Activated naive CD4-positive, alpha-beta T cell treated with anti-CD3 and anti-CD28 coated beads, Interleukin-2, amount 10 ng/mL, durations not matched to agents 7 days and 5 days (primary cell): ENCODE measurements around the gene KLK14.

Experiments
- CTCF ChIA-PET: fragments of 350-600 bp; sonication (Branson Sonifier 250); formaldehyde crosslinking; loops from one replicate; lab custom pipeline; 2021; ENCODE audit warnings: antibody characterized with exemption; lab: Charles Lee
- DNase-seq: peaks from one replicate; pipeline ENCODE4 v3.0.0-alpha.2; 2020
- H3K27ac Mint-ChIP-seq: one replicate; pipeline ENCODE4 v1.8.0; 2021; ENCODE audit warnings: mild to moderate bottlenecking, moderate library complexity, mixed read lengths
- H3K27me3 Mint-ChIP-seq: one replicate; pipeline ENCODE4 v1.8.0; 2021; ENCODE audit warnings: mild to moderate bottlenecking, mixed read lengths
- H3K36me3 Mint-ChIP-seq: one replicate; pipeline ENCODE4 v1.8.0; 2021; ENCODE audit warnings: mixed read lengths
- H3K4me1 Mint-ChIP-seq: one replicate; pipeline ENCODE4 v1.8.0; 2021; ENCODE audit warnings: mixed read lengths
- H3K4me3 Mint-ChIP-seq: one replicate; pipeline ENCODE4 v1.8.0; 2021; ENCODE audit warnings: mild to moderate bottlenecking, moderate library complexity, mixed read lengths
- H3K9me3 Mint-ChIP-seq: one replicate; pipeline ENCODE4 v1.8.0; 2021; ENCODE audit warnings: mixed read lengths

KLK14 gene

GRCh38 chr19:51120160-51120559 is 37.5 kb upstream of the KLK14 start:
- peaks cover 11% of the 10 kb centered on the region for H3K36me3 Mint-ChIP-seq
- no peak for DNase-seq
- H3K27ac Mint-ChIP-seq = no peak overlapping the region
- no peak overlapping the region for H3K4me3 Mint-ChIP-seq
- CTCF ChIA-PET = no interaction called here
- no peaks in the 10 kb centered on the region for H3K27me3 Mint-ChIP-seq
- no peaks in the 10 kb centered on the region for H3K9me3 Mint-ChIP-seq
- peaks cover 82% of the 10 kb centered on the region for H3K4me1 Mint-ChIP-seq

- CTCF ChIA-PET = no interaction called here
- Mint-ChIP-seq H3K4me1 (peaks cover 82% of the 10 kb centered on the region), H3K27me3 (no peaks in the 10 kb centered on the region), H3K36me3 (peaks cover 11% of the 10 kb centered on the region), H3K4me3 (no peak overlapping the region), H3K9me3 (no peaks in the 10 kb centered on the region), H3K27ac (no peak overlapping the region)
- DNase-seq = no peak
These were observed 36.9 kb upstream of the KLK14 start for GRCh38 chr19:51119611-51120010.

GRCh38 chr19:51119101-51119500 is 36.4 kb upstream of the KLK14 start:
- no peaks in the 10 kb centered on the region for H3K27me3 Mint-ChIP-seq
- no peak for DNase-seq
- no peaks in the 10 kb centered on the region for H3K9me3 Mint-ChIP-seq
- H3K36me3 Mint-ChIP-seq = peaks cover 11% of the 10 kb centered on the region
- CTCF ChIA-PET = no interaction called here
- no peak overlapping the region for H3K27ac Mint-ChIP-seq
- H3K4me3 Mint-ChIP-seq = no peak overlapping the region
- peaks cover 82% of the 10 kb centered on the region for H3K4me1 Mint-ChIP-seq

GRCh38 chr19:51116736-51117286 is 34.1 kb upstream of the KLK14 start:
- peaks cover 6% of the 10 kb centered on the region for H3K36me3 Mint-ChIP-seq
- peak; percentile 43 for DNase-seq
- H3K27me3 Mint-ChIP-seq = no peaks in the 10 kb centered on the region
- peaks cover 63% of the 10 kb centered on the region for H3K4me1 Mint-ChIP-seq
- H3K9me3 Mint-ChIP-seq = no peaks in the 10 kb centered on the region
- H3K4me3 Mint-ChIP-seq = no peak overlapping the region
- no peak overlapping the region for H3K27ac Mint-ChIP-seq
- CTCF ChIA-PET = no interaction called here

GRCh38 chr19:51114087-51114729 is 31.5 kb upstream of the KLK14 start:
- Mint-ChIP-seq H3K9me3 (no peaks in the 10 kb centered on the region), H3K4me3 (no peak overlapping the region), H3K27me3 (no peaks in the 10 kb centered on the region), H3K36me3 (no peaks in the 10 kb centered on the region), H3K4me1 (peaks cover 48% of the 10 kb centered on the region), H3K27ac (peak overlapping the region; percentile 33)
- peak; percentile 33 for DNase-seq
- CTCF ChIA-PET = no interaction called here

GRCh38 chr19:51111606-51112005 is 28.9 kb upstream of the KLK14 start:
- Mint-ChIP-seq H3K27ac (no peak overlapping the region), H3K4me1 (peaks cover 54% of the 10 kb centered on the region)
- CTCF ChIA-PET = interaction anchor here (1.7 kb wide), 1 partner anchor 148 kb away, joined by 4 read pairs; no protein-coding TSS in a partner anchor

GRCh38 chr19:51110666-51110971 is 27.9 kb upstream of the KLK14 start:
- H3K36me3 Mint-ChIP-seq = peaks cover 18% of the 10 kb centered on the region
- H3K4me3 Mint-ChIP-seq = no peak overlapping the region
- peaks cover 51% of the 10 kb centered on the region for H3K4me1 Mint-ChIP-seq
- H3K27me3 Mint-ChIP-seq = no peaks in the 10 kb centered on the region
- CTCF ChIA-PET = no interaction called here
- no peak overlapping the region for H3K27ac Mint-ChIP-seq
- no peak for DNase-seq
- no peaks in the 10 kb centered on the region for H3K9me3 Mint-ChIP-seq

More at GRCh38 chr19:51111606-51112005, 28.9 kb upstream of the KLK14 start:
- Mint-ChIP-seq H3K36me3 (peaks cover 14% of the 10 kb centered on the region), H3K9me3 (no peaks in the 10 kb centered on the region), H3K27me3 (no peaks in the 10 kb centered on the region), H3K4me3 (no peak overlapping the region)
- no peak for DNase-seq

GRCh38 chr19:51108805-51109146 is 26.1 kb upstream of the KLK14 start:
- DNase-seq = no peak
- H3K27ac Mint-ChIP-seq = peak overlapping the region; percentile 90
- H3K36me3 Mint-ChIP-seq = peaks cover 26% of the 10 kb centered on the region
- H3K9me3 Mint-ChIP-seq = no peaks in the 10 kb centered on the region
- H3K4me1 Mint-ChIP-seq = peaks cover 42% of the 10 kb centered on the region
- CTCF ChIA-PET = no interaction called here
- H3K4me3 Mint-ChIP-seq = peak overlapping the region; percentile 84
- no peaks in the 10 kb centered on the region for H3K27me3 Mint-ChIP-seq

- CTCF ChIA-PET = interaction anchor here (0.7 to 0.9 kb wide), 2 partner anchors 12 to 48 kb away, joined by 3 read pairs; no protein-coding TSS in a partner anchor
- DNase-seq = peak; percentile 99
- Mint-ChIP-seq H3K9me3 (no peaks in the 10 kb centered on the region), H3K4me1 (peaks cover 43% of the 10 kb centered on the region), H3K36me3 (peaks cover 28% of the 10 kb centered on the region), H3K4me3 (peak within 1 kb of the TSS; percentile 84), H3K27me3 (no peaks in the 10 kb centered on the region), H3K27ac (peak within 1 kb of the TSS; percentile 90)
These were observed 25.5 kb upstream of the KLK14 start, which contains the start of gene CTU1 for GRCh38 chr19:51108066-51108804. CTU1 (minus strand) TSS chr19:51108409; CDS start chr19:51104569, 3,840 bp downstream.

GRCh38 chr19:51107406-51108065 is 24.8 kb upstream of the KLK14 start:
- Mint-ChIP-seq H3K9me3 (no peaks in the 10 kb centered on the region), H3K4me3 (peak overlapping the region; percentile 84), H3K27me3 (no peaks in the 10 kb centered on the region), H3K27ac (peak overlapping the region; percentile 90), H3K4me1 (peaks cover 45% of the 10 kb centered on the region), H3K36me3 (peaks cover 31% of the 10 kb centered on the region)
- peak; percentile 49 for DNase-seq
- CTCF ChIA-PET = interaction anchor here (0.7 to 0.9 kb wide), 2 partner anchors 11 to 49 kb away, joined by 3 read pairs; no protein-coding TSS in a partner anchor

GRCh38 chr19:51103926-51104341 is 21.2 kb upstream of the KLK14 start:
- no peak for DNase-seq

GRCh38 chr19:51102991-51103390 is 20.3 kb upstream of the KLK14 start:
- H3K27ac Mint-ChIP-seq = no peak overlapping the region
- no peaks in the 10 kb centered on the region for H3K27me3 Mint-ChIP-seq
- no peak for DNase-seq
- CTCF ChIA-PET = no interaction called here
- peaks cover 39% of the 10 kb centered on the region for H3K4me1 Mint-ChIP-seq
- no peak overlapping the region for H3K4me3 Mint-ChIP-seq
- H3K9me3 Mint-ChIP-seq = no peaks in the 10 kb centered on the region
- peaks cover 43% of the 10 kb centered on the region for H3K36me3 Mint-ChIP-seq

More at GRCh38 chr19:51103926-51104341, 21.2 kb upstream of the KLK14 start:
- Mint-ChIP-seq H3K9me3 (no peaks in the 10 kb centered on the region), H3K4me3 (no peak overlapping the region), H3K27ac (no peak overlapping the region), H3K4me1 (peaks cover 45% of the 10 kb centered on the region), H3K36me3 (peaks cover 43% of the 10 kb centered on the region), H3K27me3 (no peaks in the 10 kb centered on the region)
- CTCF ChIA-PET = interaction anchor here (1.6 kb wide), 1 partner anchor 7 kb away, joined by 4 read pairs; no protein-coding TSS in a partner anchor

GRCh38 chr19:51101171-51101865 is 18.6 kb upstream of the KLK14 start:
- H3K4me3 Mint-ChIP-seq = no peak overlapping the region
- no peaks in the 10 kb centered on the region for H3K9me3 Mint-ChIP-seq
- H3K4me1 Mint-ChIP-seq = peaks cover 42% of the 10 kb centered on the region
- no peaks in the 10 kb centered on the region for H3K27me3 Mint-ChIP-seq
- H3K27ac Mint-ChIP-seq = no peak overlapping the region
- CTCF ChIA-PET = interaction anchor here (1.5 kb wide), 1 partner anchor 80 kb away, joined by 3 read pairs; no protein-coding TSS in a partner anchor
- H3K36me3 Mint-ChIP-seq = peaks cover 42% of the 10 kb centered on the region
- no peak for DNase-seq
